Erythroblast (primary cell): ENCODE measurements around the gene LAMTOR5.

ENCODE experiments used
- GATA1 ChIP-seq: IDR thresholded peaks from 2 replicates; pipeline ENCODE4 v1.6.1; 2011; ENCODE audit warnings: low read depth, mild to moderate bottlenecking, control low read depth, low read length, moderate library complexity
- POLR2A ChIP-seq: IDR thresholded peaks from 2 replicates; pipeline ENCODE4 v1.6.1; 2011; ENCODE audit warnings: mild to moderate bottlenecking, low read length

- TF ChIP-seq POLR2A (no peak), GATA1 (no peak)
Measured at GRCh38 chr1:110449661-110450651, 42.5 kb upstream of the LAMTOR5 start.
